ENCODE measurements around the gene SH3PXD2A.

Gene SH3PXD2A

DNA sequence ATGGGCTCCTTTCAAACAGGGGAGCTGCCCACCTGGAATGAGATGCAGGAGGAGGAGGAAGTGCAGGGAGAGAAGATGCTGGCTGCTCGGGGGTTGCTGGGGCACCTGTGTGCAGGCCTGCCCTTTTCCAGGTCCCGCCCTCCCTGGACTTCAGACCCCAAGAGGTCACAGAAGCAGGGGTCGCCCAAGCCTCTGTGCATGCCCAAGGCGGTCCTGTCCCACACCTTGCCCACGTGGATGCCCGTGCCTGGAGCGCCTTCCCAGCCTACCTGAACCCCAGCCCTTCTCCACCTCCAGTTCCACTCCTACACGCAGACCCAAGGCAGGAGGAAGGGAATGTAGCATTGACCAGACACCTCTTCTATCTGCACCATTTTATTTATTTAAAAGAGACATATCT, 71.3 kb downstream of the SH3PXD2A start:
- TF ChIP-seq, protein P1, sequence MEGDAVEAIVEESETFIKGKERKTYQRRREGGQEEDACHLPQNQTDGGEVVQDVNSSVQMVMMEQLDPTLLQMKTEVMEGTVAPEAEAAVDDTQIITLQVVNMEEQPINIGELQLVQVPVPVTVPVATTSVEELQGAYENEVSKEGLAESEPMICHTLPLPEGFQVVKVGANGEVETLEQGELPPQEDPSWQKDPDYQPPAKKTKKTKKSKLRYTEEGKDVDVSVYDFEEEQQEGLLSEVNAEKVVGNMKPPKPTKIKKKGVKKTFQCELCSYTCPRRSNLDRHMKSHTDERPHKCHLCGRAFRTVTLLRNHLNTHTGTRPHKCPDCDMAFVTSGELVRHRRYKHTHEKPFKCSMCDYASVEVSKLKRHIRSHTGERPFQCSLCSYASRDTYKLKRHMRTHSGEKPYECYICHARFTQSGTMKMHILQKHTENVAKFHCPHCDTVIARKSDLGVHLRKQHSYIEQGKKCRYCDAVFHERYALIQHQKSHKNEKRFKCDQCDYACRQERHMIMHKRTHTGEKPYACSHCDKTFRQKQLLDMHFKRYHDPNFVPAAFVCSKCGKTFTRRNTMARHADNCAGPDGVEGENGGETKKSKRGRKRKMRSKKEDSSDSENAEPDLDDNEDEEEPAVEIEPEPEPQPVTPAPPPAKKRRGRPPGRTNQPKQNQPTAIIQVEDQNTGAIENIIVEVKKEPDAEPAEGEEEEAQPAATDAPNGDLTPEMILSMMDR (IDR thresholded peaks at IDR 0.05; ENCODE audit: control insufficient read depth, extremely low read depth, insufficient read depth): no peak
- DNase-seq (ENCODE audit: low read depth): no peak
- no peak overlapping the region for H3K4me3 ChIP-seq (ENCODE audit: low read depth, low read length)

DNA sequence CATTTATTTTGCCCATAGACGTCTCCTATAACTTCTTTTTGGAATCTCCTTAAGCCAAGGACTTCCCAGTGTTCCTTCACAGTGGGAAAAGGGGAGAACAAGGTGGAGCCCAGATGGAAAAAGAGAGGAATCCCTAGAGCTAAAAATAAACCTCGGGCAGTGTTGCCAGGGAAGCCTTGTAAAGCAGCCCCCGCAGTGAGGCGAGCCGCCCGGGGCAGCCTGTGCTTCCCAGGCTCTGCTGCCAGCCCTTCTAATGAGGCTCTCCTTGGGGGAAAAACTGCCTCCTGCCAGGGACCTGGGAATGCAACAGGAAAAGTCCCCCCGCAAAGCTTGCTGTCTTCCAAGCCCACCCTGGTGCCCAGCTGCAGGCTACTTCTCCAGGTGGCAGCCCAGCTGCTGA, 71.7 kb downstream of the SH3PXD2A start:
- TF ChIP-seq, protein P1 (IDR thresholded peaks at IDR 0.05; ENCODE audit: control insufficient read depth, extremely low read depth, insufficient read depth): no peak
- DNase-seq (ENCODE audit: low read depth): no peak
- no peak overlapping the region for H3K4me3 ChIP-seq (ENCODE audit: low read depth, low read length)

DNA sequence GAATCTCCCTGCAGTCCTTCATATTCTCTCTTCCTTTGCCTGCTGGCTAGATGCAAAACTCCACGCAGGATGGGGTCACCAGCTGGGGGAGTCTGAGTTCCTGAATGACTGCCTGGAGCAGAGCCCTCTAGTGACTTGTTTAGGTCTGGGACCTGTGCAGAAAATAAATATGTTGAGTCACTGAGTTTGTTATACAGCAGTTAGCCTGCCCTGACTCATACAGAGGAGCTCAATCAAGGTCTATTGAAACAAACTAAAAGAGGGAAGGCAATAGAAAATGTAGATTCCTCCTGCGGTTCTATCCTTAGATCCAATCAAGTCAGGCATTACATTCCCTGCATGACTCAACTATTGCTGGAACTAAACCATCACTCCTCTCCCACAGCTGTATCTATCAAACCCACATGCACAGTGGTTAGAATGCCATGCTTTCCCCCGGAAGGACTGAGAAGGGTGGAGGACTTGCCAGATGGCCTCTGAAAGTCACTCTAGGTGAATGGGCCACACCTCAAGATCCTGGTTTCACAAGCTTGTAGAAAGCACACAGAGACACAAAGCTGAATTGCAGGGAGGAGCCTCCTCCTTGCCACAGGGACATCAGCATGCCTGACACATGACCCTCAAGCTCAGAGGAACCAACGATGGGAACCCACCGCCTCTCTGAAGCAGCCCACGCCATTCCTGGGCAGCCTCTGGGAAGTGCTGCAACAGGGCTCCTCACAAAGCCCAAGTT, 73.9 kb downstream of the SH3PXD2A start:
- no peak for DNase-seq (ENCODE audit: low read depth)
- TF ChIP-seq, protein P1 (IDR thresholded peaks at IDR 0.05; ENCODE audit: control insufficient read depth, extremely low read depth, insufficient read depth): no peak
- H3K4me3 ChIP-seq (ENCODE audit: low read depth, low read length): no peak overlapping the region

DNA sequence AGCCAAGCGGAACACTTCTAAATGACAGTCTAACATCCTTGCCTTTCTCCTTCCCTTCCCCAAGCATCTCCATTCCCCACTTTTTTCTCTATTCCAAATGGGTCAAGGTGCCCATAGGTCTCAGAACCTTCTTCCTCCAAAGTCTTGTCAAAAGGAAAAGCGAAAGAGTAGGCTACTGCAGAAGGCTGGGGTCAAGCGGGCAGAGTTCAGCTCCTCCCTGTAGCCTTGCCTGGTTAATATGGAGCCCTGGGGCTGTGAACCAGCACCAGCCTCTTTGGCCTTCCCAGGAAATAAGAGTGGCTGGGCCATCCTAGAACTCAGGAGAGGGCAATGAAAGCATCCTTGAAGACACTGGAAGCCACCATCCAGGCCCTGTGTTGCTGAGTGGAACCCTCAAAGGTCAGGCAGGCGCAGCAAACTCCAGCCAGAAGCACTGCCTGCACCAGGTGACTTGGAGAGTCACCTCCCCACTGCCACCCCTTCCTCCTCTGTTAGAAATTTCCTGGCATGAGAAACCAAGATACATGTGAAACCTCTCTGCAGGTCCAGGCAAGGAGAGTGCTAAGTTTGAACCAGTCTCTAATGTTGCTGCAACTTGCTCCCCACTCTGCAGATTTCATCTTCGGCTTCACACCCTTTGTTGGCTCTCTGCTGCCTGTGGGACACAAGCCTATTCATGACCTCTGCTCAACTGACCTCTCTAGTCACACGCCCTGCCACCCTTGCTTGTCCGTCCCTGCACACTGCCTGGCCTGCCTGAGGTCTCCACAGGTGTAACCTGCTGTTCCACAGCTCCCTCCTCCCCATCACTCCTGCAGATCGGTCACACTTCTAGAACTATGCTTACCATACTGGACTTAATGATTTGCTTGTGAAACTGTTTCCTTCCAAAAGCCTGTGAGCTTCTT, 74.9 kb downstream of the SH3PXD2A start:
- DNase-seq (ENCODE audit: low read depth): no peak
- TF ChIP-seq, protein P1 (IDR thresholded peaks at IDR 0.05; ENCODE audit: control insufficient read depth, extremely low read depth, insufficient read depth): no peak
- no peak overlapping the region for H3K4me3 ChIP-seq (ENCODE audit: low read depth, low read length)

DNA sequence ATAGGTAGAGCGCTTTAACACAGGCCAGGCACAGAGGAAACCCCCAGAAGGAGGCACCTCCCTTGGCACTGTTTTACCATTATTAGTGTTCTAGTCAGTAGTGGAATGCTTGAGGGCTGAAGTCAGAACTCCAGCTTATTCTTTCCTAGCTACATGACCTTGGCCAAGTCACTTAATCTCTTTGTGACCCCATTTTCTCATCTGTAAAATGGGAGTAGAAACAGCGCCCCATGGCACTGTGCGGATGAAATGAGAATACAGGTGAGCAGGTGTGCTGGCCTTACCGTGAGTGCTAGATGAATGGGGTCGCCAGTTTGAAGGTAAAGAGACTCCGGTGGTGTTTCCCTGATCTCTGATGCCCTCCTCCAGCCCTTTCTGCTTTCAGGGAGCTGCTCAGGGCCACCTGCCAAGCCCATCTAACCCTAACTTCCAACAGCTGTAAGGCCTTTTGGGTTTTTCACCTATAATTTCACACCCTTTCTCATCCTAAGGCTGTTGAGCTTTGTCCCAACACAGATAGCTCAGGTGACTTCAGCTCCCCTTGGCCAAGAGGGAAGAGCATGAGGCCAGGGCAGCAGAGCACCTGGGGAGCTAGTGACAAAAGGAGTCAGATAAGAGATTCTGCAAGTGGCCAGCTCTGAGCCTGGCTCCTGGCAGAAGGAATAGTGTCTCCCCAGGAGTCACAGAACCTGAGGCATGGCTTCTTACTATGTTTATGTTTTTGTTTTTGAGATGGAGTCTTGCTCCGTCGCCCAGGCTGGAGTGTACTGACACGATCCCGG, 76.8 kb downstream of the SH3PXD2A start:
- H3K4me3 ChIP-seq (ENCODE audit: low read depth, low read length): no peak overlapping the region
- TF ChIP-seq, protein P1 (IDR thresholded peaks at IDR 0.05; ENCODE audit: control insufficient read depth, extremely low read depth, insufficient read depth): no peak
- no peak for DNase-seq (ENCODE audit: low read depth)

DNA sequence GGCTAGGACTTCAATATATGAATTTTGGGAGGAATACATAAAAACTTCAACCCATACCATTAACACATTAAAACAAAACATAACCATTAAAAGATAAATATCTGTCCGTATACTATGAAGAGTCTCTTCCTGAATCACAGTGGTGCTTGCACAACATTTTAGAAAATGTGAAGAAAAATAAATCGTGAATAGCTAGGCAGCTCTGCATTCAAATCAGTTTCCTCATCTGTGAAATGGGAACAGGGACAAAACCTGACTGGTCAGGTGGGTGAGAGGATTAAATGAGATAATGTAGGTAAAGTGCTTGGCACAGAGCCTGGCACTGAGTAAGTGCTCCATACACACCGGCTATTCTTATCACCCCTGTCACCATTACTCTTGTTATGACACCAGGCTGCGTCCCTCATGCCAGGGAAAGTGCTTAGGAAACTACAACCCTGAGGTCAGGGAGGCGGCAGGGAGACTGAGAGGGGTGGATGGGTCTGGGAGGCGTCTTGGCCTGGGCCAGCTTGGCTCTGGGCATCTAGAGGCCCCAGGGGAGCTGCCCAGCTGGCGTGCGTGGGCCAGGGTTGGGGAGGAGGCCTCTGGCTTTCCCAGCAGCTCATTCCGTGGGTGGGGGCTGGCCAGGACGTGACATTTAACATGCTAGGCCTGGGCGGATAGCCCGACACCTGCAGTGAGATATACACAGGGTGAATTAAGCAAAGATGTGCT, 78.3 kb downstream of the SH3PXD2A start:
- TF ChIP-seq, protein P1 (IDR thresholded peaks at IDR 0.05; ENCODE audit: control insufficient read depth, extremely low read depth, insufficient read depth): no peak
- H3K4me3 ChIP-seq (ENCODE audit: low read depth, low read length): no peak overlapping the region
- no peak for DNase-seq (ENCODE audit: low read depth)

Measured in LNCaP clone FGC (cell line).